Measurements from ENCODE around the gene CAMTA1.
A peak's percentile ranks its signal among the peaks of the same experiment; 100 is the strongest.

CAMTA1 gene

DNA sequence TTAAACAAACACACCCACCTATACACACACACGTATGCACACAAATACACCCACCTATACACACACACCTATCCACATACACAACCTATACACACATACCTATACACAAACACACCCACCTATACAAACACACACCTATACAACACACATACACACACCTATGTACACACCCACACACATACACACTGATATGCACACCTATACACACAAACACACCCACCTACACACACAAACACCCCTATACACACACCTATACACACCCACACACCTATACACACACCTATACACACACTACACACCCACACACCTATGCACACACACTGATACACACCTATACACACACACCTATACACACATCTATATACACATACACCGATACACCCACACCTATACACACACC, 870.1 kb downstream of the CAMTA1 start:
- no peak for DNase-seq

DNA sequence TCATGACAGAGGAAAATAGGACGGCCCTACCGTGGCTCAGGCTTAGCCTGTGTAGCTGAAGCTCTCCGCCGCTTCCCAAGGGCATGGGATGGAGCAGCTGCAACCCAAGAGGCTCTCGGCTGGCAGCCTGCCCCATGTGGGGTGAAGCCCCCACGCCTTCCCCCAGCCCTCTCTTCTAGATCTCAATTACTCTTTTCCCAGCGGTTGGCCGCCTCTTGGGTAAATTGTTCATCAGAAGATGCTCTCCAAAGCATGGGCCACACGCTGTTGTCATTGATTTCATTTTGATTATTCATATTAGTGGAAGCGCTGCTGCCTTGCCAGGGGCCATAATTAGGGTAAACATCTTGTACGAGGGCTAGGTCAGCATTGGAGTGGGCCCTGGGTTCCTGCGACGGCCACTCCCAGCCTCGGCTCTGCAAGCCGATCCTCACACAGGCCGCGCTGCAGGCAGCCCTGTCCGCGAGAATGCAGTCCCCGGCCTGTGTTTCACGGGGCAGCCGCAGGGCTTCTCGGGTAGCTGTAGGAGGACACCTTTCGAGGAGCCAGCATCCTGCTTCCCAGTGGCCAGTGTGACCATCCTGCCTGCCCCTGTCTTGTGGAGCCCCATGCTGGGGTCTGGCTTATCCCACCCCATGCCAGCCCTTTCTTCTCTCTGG, 871.4 kb downstream of the CAMTA1 start:
- no peak for DNase-seq

DNA sequence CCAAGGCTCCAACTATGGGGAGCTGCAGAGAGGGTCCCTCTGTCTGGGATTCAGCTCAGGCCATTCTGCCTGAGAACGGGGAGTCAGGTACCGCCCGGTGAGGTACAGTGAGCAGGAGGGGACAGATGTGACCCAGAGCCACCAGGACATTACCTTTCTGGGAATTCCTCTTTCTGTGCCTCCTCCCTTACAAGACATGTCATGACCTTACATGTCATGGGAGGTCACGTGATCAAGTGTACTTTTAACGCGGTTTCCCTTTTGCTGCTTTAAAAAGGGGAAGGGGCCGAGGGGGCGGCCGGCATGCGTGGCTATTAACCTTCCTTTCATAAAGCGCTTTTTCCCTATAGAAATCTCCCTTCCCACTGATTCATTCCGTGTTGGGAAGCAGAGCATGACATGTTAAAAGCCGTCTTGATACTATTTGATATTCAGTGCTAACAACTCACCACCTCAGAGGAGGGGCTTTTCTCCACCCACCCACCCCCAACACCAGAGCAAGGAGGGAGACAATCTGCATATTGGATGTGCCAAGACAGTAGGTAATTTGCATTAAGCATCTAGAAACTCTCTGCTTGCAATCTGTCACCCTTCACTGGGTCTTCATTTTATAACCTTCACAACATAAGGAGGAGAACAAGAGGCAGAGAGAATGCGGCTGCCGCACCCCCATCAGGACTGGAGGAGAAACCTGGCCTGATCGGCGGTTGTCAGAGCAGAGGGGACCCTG, 872.2 kb downstream of the CAMTA1 start:
- no peak for DNase-seq

DNA sequence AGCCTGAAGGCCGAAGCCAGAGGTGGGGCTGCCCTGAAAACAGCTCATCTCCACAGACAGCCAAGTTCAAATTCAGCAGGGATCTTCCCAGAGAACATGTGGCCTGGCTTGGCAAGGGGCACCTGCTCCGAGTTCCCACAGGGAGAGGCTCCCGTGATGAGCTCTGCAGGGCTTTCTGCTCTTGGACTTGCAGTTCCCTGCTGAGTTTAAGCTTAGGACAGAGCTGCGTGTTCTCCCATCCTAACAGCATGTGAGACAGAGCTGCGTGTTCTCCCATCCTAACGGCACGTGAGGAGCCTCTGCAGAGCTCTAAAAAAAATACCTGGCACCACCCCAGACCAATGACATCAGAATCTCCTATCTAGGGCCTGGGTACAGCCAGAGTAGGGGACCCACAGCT, 872.8 kb downstream of the CAMTA1 start:
- DNase-seq: no peak

DNA sequence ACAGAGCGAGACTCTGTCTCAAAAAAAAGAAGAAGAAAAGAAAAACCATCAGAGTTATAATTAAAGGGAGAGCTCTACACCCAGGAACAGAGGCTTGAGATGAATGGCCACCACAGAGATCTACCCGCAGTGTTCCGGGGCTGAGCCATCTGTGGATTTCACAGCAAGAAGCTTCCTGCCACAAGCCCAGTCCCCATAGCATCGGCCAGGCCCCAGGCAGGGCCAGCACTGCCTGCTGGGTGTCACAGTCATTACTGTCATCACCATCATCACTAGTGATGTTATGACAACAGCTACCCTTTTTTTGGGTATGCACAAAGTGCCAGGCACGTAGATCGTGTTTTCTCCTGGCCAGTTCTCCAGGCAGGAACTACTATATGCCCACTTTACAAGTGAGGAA, 874.3 kb downstream of the CAMTA1 start:
- no peak for DNase-seq

DNA sequence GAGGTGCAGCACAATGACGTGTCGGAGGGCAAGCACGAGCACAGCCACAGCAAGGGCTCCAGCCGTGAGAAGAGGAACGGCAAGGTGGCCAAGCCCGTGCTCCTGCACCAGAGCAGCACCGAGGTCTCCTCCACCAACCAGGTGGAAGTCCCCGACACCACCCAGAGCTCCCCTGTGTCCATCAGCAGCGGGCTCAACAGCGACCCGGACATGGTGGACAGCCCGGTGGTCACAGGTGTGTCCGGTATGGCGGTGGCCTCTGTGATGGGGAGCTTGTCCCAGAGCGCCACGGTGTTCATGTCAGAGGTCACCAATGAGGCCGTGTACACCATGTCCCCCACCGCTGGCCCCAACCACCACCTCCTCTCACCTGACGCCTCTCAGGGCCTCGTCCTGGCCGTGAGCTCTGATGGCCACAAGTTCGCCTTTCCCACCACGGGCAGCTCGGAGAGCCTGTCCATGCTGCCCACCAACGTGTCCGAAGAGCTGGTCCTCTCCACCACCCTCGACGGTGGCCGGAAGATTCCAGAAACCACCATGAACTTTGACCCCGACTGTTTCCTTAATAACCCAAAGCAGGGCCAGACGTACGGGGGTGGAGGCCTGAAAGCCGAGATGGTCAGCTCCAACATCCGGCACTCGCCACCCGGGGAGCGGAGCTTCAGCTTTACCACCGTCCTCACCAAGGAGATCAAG, 878.3 kb downstream of the CAMTA1 start:
- no peak for DNase-seq

DNA sequence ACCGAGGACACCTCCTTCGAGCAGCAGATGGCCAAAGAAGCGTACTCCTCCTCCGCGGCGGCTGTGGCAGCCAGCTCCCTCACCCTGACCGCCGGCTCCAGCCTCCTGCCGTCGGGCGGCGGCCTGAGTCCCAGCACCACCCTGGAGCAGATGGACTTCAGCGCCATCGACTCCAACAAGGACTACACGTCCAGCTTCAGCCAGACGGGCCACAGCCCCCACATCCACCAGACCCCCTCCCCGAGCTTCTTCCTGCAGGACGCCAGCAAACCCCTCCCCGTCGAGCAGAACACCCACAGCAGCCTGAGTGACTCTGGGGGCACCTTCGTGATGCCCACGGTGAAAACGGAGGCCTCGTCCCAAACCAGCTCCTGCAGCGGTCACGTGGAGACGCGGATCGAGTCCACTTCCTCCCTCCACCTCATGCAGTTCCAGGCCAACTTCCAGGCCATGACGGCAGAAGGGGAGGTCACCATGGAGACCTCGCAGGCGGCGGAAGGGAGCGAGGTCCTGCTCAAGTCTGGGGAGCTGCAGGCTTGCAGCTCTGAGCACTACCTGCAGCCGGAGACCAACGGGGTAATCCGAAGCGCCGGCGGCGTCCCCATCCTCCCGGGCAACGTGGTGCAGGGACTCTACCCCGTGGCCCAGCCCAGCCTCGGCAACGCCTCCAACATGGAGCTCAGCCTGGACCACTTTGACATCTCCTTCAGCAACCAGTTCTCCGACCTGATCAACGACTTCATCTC, 879.1 kb downstream of the CAMTA1 start:
- DNase-seq: no peak

DNA sequence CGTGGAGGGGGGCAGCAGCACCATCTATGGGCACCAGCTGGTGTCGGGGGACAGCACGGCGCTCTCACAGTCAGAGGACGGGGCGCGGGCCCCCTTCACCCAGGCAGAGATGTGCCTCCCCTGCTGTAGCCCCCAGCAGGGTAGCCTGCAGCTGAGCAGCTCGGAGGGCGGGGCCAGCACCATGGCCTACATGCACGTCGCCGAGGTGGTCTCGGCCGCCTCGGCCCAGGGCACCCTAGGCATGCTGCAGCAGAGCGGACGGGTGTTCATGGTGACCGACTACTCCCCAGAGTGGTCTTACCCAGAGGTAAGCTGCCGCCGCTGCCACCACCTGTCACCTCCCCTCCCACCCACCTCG, 879.6 kb downstream of the CAMTA1 start:
- DNase-seq: no peak

DNA sequence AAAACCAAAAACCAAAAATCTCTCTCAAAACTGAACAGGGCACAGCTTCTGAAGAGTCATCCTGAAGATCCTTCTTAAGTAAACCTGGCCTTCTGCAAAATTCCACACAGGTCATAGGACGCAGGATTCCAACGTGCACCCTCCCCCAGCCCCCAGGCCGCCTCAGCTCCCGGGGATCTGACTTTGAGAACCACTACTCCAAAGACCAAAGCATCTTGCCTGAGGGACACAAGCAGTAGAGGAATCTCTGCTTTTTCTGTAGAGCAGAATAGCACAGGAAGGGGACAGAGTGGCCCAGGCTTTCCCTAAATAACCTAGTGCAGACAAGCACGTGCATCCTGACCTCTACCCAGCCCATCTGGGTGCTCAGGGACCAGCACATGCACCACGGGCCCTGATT, 881.0 kb downstream of the CAMTA1 start:
- no peak for DNase-seq

DNA sequence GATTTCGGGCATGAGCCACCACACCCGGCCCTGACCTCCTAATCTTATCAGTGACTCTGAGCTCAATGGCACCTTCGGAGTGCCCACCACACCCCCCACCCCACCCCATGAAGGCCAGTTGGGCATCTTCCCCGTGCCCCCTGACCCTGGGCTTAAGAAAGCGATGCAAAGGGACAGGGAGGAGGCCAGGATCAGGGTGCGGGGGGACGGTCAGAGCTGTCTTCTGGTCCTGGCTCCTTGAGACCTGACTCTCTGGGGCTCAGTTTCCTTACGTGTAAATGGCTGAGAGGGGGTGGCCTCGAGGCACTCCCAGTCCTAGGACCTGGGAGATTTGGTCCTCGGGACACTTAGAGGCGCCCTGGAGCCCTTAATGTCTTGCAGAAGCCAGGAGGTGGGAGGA, 881.9 kb downstream of the CAMTA1 start:
- DNase-seq: no peak

DNA sequence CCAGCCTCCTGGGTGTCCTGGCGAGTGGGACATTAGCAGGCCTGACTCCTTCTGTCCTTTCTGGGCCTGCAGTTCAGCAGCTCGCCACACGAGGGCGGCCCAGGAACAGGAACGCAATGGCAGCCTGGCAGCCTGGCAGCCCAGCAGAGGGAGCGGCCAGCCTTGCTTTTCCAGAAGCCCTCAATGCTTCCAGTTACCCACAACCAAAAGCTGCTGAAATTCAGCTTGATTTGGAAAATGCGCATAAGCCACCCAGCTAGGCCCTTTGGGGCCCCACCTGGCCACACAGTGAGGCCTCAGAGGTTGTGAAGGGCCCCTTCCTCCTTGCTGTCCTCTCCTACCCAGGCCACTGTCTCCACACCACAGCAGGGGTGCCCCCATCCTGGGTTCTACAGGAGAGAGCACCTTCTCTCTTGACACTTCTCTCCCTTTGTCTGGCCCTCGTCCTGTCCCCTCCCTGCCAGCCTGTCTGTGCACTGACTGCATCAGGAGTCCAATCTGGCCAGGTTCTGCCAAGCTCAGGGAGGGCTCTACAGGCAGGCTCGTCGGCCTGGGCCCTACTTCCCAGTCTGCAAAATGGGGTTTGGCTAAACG, 882.5 kb downstream of the CAMTA1 start:
- peak; percentile 83 to 85 for DNase-seq

DNA sequence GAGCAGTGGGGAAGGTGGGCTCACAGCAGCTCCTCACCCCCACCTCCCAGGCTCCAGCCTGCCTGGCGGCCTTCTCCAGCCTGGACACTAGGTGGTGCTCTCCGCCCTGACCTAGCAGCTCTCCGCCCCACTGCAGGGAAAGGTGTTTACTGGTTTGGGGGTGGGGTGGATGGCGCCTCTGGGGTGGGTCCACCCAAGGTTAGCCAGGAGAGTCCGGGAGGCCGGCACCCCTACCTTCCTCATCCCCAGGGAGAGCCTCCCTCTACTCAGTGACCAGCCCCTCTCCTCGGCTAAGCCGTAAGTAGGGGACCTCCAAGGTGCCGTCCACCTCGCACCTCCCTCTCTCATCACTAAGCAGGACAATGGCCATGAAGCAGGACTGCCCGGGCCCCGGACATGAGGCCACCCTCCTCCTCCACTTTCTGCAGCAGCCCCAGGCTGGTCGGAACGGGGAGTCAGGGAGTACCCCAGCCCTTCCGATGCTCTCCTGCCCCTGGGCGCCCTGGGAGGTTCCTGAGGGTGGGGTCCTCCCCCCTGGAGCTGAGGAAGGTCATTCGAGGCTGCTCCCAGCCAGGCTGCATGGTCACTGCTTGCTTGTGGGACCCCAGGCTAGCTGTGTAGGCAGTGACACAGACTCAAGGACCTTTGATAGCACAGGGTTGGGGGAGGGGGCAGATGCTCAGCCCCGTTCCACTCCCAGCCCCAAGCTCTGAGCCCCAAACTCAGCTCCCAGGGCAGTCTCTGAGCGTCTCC, 884.5 kb downstream of the CAMTA1 start:
- DNase-seq: peak; percentile 48 to 50

DNA sequence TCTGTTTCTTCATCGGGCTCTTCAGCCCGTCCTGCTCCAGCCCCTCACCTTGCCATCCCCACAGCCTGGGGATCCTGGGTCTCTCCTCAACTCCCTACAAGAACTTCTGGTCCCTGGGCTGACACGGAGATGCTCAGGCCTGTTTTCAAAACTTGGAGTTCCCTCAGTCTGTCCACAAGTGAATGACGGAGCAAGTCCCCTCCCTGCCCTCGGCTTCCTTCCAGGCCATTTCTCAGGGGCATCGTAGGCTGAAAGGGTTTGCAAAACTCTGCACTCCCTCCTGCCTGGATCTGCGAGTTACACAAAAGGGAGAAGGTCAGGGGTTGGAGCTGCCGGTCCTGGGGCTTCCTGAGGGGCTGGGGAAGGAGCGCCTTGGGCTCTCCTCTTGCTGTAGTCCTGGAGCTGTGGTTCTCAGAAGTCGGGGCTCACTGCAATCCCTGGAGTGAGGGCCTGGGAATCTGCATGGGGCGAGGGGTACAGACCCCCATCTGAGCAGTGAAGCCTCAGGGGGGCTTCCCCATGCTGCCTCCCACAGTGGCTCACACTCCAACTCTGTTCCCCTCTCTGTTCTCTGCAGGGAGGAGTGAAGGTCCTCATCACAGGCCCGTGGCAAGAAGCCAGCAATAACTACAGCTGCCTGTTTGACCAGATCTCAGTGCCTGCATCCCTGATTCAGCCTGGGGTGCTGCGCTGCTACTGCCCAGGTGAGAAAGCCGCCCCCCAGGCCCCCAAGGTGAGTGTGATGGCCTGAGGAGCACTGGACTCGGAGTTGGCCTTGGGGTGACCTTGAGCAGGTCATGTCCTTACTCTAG, 885.3 kb downstream of the CAMTA1 start:
- DNase-seq: no peak

DNA sequence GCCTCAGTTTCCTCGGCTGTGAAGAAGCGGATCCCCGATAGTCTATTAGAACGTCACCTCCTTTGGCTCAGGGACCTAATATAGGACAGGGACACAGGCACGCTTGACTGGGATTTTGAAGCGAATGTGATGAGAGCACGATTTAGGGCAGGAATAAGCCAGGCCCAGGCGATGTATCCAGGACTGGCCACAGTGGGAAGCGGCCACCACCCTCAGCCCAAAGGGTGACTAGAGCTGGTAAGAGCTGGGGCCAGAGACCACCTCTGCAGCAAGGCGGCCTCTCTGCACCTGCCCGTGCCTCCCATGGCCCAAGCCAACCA, 885.9 kb downstream of the CAMTA1 start:
- no peak for DNase-seq

DNA sequence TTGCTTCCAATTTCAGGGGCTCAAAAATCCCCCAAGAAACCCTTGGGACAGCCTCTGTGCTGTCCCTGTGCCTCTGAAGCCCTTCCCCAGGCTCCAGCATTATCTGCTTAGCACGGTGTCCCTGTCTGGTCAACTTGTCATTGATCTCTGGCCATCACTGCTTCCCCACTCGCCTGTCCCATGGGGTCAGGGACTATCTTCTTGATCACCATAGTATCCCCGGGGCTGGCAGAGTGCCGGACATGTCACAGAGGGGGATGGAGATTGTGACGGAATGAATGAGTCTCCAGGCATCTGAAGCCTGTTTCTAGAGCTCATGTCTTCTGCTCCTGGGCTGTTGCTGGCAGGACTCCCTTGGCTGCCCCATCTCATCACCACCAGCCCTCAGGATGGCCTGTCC, 886.4 kb downstream of the CAMTA1 start:
- no peak for DNase-seq

DNA sequence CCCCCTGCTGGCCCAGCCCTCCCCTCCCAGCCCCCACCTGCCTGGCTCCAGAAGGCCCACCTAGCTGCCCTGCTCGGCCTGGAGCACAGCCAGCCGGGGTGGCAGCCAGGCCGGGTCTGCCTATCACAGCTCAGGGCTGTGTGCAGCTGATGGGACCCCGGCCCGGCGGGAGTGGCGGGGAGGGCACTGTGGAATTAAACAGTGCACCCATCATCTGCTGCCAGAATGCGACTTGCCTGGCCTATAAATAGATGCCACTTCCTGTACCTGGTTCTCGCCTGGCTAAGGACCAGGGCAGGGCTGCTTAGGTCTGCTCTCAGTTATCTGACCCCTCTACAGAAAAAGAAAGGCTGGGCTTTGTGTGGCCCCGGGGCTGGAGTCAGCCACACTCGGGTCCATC, 887.6 kb downstream of the CAMTA1 start:
- no peak for DNase-seq

DNA sequence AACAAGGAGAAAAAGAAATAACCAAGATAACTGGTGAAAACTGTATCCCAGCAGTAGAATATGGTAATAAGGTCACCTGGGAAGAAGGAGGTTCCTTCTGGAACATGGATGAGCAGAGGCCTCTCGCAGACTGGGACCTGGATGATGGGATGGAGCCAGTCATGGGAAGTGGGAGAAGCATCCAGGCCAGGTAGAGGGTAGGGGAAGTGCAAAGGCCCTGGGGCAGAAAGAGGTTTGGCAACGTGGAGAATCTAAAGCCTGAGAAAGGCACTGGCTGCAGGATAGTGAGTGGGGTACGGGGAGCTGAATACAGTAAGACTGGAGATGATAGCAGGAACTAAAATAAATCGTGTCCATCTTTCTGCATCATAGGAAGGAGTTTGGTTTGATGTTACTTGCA, 889.7 kb downstream of the CAMTA1 start:
- no peak for DNase-seq

DNA sequence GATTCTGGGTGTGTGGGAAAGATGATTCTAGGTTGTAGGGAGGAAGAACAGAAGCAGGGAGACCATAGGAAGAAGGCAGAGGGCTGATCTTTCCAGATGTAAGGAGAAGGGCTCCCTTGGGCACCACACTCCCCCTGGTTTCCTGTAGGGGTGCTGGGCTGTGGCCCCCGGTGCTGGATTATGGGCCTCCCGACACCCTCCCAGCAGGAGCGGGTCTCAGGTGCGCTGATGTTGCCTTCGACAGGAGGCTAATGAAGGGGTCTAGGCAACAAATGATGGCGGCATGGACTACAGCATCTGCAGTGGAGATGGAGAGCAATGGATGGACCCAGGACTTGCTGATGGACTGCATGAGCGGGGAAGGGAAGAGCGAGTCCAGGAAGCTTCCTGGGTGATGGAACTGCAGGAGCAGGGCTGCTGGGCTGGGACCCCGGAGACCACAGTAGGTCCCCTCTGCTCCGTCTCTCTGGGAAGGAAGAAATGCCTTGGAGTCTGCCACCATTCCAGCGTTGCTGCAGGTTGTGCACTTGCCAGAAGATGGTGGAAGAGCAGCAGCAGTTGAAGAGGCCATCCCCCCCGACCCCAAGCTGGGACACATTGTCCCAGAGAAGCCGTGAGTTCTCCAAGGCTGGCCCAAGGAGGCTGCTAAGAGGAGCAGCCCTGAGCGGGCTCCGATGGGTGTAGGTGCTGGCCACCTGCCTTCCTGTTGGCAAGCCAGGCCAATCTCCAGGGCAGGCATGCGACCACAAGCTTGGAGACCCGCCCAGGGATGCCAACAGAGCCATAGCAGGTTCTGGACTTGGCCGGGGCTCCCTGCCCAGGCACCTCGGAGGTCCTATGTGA, 890.4 kb downstream of the CAMTA1 start:
- no peak for DNase-seq

DNA sequence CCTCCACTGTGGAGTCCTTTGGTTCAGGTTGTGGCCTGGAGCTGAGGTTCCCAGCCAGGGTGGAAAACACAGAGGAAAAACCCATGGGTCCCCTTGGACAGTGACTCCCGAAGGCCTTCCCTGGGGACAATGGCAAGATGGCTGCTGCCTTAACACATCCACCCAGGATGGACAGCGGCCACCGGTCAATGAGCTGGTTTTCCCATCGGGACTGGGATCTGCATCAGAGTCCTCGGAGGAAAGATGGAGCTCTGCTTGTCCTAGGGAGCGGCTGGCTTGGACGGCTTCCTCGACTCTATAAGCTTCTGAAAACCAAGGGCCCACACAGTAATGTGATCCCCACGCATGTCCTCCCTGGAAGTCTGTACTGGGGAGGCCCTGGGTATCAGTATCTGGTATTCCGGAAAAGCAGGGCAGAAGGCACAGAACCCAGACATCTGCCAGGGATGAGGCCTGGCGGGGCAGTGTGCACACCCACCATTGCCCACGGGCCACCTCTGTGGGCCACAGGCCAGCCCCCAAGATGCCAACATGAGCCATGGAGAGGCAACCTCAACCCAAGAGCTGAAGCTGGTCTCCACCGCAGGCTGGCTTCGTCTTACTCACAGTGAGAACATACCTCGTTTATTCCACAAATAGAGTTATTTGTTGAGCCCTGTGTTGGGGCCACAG, 891.2 kb downstream of the CAMTA1 start:
- no peak for DNase-seq

DNA sequence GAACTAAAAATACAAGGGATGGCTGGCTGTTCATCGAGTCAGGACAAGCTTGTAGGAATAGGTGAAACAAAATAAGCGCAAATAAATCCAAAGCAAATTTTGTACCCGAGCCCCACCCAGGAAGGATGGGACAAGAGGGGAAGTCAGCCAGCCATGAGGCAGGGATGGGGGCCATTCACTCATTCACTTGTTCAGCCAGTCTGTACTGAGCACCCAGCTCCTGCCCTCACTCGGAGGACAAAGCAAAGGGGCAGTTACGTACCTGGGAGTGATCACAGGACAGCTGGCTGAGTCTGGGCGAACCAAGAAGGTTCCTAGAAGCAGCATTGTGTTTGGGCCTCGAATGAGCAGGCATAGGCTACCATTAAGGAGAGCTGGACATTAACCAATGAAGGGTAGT, 891.9 kb downstream of the CAMTA1 start:
- DNase-seq: no peak
